A549 (cell line): ENCODE data around the gene CAPN14.

Source experiments
- CTCF ChIP-seq: fragments of >200 bp; sonication (Bioruptor Twin); formaldehyde crosslinking; IDR thresholded peaks from 3 replicates; pipeline ENCODE4 v1.5.1; 2016
- EHMT2 ChIP-seq: fragments of 200-600 bp; sonication (generic); IDR thresholded peaks from 2 replicates; pipeline ENCODE4 v1.6.1; 2016; ENCODE audit warnings: antibody characterized with exemption, low read depth, mild to moderate bottlenecking, moderate library complexity
- GATA3 ChIP-seq: IDR thresholded peaks from 2 replicates; pipeline ENCODE4 v1.6.1; 2012; ENCODE audit warnings: borderline replicate concordance
- KDM1A ChIP-seq: fragments of 200-600 bp; sonication (generic); IDR thresholded peaks from 2 replicates; pipeline ENCODE4 v1.6.1; 2016; ENCODE audit warnings: low read depth, mild to moderate bottlenecking
- MAX ChIP-seq: IDR thresholded peaks from 2 replicates; pipeline ENCODE4 v1.6.1; 2012
- MAZ ChIP-seq: fragments of 150-350 bp; IDR thresholded peaks from 2 replicates; pipeline ENCODE4 v1.6.1; 2014; ENCODE audit warnings: antibody characterized with exemption, low read depth, low read length, borderline replicate concordance
- NR3C1 ChIP-seq: fragments of >200 bp; sonication (Bioruptor Twin); formaldehyde crosslinking; IDR thresholded peaks from 3 replicates; pipeline ENCODE4 v1.6.1; 2017
- POLR2A ChIP-seq: IDR thresholded peaks from 2 replicates; pipeline ENCODE4 v1.6.1; 2012; ENCODE audit warnings: mild to moderate bottlenecking, low read length
- RAD21 ChIP-seq, 2 experiments: fragments of >200 bp in 1 of 2; sonication (Bioruptor Twin) in 1 of 2; formaldehyde crosslinking in 1 of 2; IDR thresholded peaks in 1 of 2; conservative IDR thresholded peaks in 1 of 2; 2 replicates in 1 of 2; 3 replicates in 1 of 2; pipeline ENCODE4 v1.6.1; 2012 to 2018; ENCODE audit warnings: inconsistent platforms in 1 of 2
- RCOR1 ChIP-seq: fragments of 150-350 bp; IDR thresholded peaks from 2 replicates; pipeline ENCODE4 v1.6.1; 2014; ENCODE audit warnings: antibody characterized with exemption, low read length, low read depth
- SMC3 ChIP-seq: fragments of >200 bp; sonication (Bioruptor Twin); formaldehyde crosslinking; IDR thresholded peaks from 3 replicates; pipeline ENCODE4 v1.6.1; 2018; ENCODE audit warnings: inconsistent platforms
- ZC3H11A ChIP-seq: fragments of 450-650 bp; IDR thresholded peaks from 2 replicates; pipeline ENCODE4 v1.6.1; 2014; ENCODE audit warnings: antibody characterized with exemption, mild to moderate bottlenecking

DNA sequence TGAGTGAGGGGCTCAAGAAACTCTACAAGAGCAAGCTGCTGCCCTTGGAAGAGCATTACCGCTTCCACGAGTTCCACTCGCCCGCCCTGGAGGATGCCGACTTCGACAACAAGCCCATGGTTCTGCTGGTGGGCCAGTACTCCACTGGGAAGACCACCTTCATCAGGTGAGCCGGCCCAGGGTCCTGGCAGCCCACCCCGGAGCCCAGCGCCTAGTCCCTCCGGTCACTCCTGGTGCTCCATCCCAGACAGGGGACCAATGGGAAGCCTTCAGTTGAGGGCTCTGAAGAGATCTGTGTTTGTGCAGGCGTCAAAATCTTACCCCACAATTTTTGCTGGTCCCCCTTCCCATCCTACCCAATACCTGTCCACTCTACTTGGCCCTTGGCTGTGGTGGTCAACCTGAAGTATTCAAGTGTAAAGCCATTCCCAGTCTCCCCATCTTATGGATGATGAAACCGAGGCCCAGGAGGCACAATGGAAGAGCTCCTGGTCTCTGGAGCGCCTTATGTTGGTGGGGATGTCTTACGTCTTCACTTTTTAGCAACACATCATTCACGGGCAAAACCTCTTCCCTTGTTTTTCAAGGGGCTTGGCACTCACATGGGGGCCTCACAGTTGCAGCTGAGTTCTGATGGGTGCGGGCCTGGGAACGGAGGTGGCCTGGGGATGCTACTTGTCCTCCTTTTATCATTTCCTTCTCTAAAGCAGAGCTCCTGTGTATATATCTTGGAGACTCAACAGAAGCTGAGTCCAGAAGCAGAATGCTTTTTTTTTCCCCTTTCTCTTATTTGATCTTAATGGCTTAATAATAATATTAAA is 17.6 kb upstream of the CAPN14 start:
- TF ChIP-seq CTCF, result no peak
- TF ChIP-seq GATA3, result no peak
- TF ChIP-seq RAD21 (conservative IDR thresholded peaks at IDR 0.05 in 1 of 2, IDR thresholded peaks at IDR 0.05 in 1 of 2), result no peak
- no peak for TF ChIP-seq SMC3
- no peak for TF ChIP-seq NR3C1
- no peak for TF ChIP-seq POLR2A
- TF ChIP-seq MAZ, result no peak
- no peak for TF ChIP-seq RCOR1
- no peak for TF ChIP-seq ZC3H11A
- TF ChIP-seq MAX, result no peak
- TF ChIP-seq KDM1A, result no peak
- no peak for TF ChIP-seq EHMT2
